SH-SY5Y (cell line): ENCODE measurements around the gene NARS2.

ENCODE experiments used
- GATA2 ChIP-seq: IDR thresholded peaks from 2 replicates; pipeline ENCODE4 v1.6.1; 2011; ENCODE audit warnings: mild to moderate bottlenecking, low read depth, low read length
- GATA3 ChIP-seq: IDR thresholded peaks from 2 replicates; pipeline ENCODE4 v1.6.1; 2011; ENCODE audit warnings: low read depth, mild to moderate bottlenecking, low read length, moderate library complexity

DNA sequence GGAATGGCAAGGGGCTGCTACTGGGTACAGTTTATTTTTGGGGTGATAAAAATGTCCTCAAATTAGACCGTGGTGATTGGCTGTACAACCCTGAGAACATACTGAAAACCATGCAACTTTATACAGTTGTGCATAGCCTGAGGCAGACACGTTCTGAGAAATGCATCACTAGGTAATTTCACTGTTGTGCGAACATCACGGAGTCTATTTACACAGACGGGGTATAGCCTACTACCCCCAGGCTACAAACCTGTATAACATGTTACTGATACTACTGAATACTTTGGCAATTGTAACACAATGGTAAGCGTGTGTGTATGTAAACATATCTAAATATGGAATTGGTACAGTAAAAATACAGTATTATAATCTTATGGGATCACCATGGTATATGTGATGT is 23.6 kb downstream of the NARS2 start:
- TF ChIP-seq GATA2 (no peak), GATA3 (no peak)
